Osteoblast (primary cell): ENCODE results near the gene JMJD1C. TPM values are rescaled to one million over a fixed set of nuclear protein-coding genes. Genes with fewer than 3 reads are reported as not detected.

Source experiments
- DNase-seq: peaks from one replicate; pipeline ENCODE4 v3.0.0; 2011; ENCODE audit warnings: low spot score, mixed read lengths; ENCODE audit not compliant: insufficient read length; ENCODE audit errors: missing footprints
- H2AFZ ChIP-seq: 2 replicates; pipeline ENCODE4 v1.6.0; 2011; ENCODE audit warnings: mild to moderate bottlenecking, low read length
- H3K27ac ChIP-seq: 2 replicates; pipeline ENCODE4 v1.5.1; 2011; ENCODE audit warnings: mild to moderate bottlenecking, low read depth, low read length, moderate library complexity
- H3K27me3 ChIP-seq: 2 replicates; pipeline ENCODE4 v1.6.0; 2012; ENCODE audit warnings: mild to moderate bottlenecking, control low read depth, inconsistent platforms, low read length, moderate library complexity; ENCODE audit not compliant: insufficient read depth
- H3K36me3 ChIP-seq: 2 replicates; pipeline ENCODE4 v1.5.1; 2011; ENCODE audit warnings: mild to moderate bottlenecking, low read length, control low read depth, moderate library complexity; ENCODE audit not compliant: insufficient read depth
- H3K4me1 ChIP-seq: 2 replicates; pipeline ENCODE4 v1.5.1; 2011; ENCODE audit warnings: mild to moderate bottlenecking, low read length, control low read depth, moderate library complexity; ENCODE audit not compliant: insufficient read depth
- H3K4me2 ChIP-seq: 2 replicates; pipeline ENCODE4 v1.6.0; 2011; ENCODE audit warnings: mild to moderate bottlenecking, low read length; ENCODE audit not compliant: insufficient read depth
- H3K4me3 ChIP-seq: fragments of 200-600 bp; sonication (generic); 3 replicates; pipeline ENCODE4 v1.5.1; 2012; ENCODE audit warnings: mild to moderate bottlenecking, low read length, inconsistent platforms; ENCODE audit not compliant: insufficient read depth
- H3K79me2 ChIP-seq: 2 replicates; pipeline ENCODE4 v1.6.0; 2012; ENCODE audit warnings: mild to moderate bottlenecking, low read length, control low read depth, inconsistent platforms; ENCODE audit not compliant: insufficient read depth
- H3K9me3 ChIP-seq: 2 replicates; pipeline ENCODE4 v1.5.1; 2011; ENCODE audit warnings: low read depth, low read length, control low read depth
- H4K20me1 ChIP-seq: 2 replicates; pipeline ENCODE4 v1.6.0; 2012; ENCODE audit warnings: mild to moderate bottlenecking, low read length, control low read depth; ENCODE audit not compliant: insufficient read depth
- total RNA-seq: library from RNA; depleted of rRNA; stranded (reverse); fragments of >200 nt; gene quantifications from 2 replicates; pipeline ENCODE4 v1.2.3, GENCODE V29; 2012
- TF ChIP-seq, protein P1 (sequence below): IDR thresholded peaks from 2 replicates; pipeline ENCODE4 v1.5.1; 2011; ENCODE audit warnings: mild to moderate bottlenecking, low read depth, low read length, moderate library complexity; ENCODE audit errors: extremely low read depth

The JMJD1C gene
- total RNA-seq, 1 donor: 92.6 TPM

DNA sequence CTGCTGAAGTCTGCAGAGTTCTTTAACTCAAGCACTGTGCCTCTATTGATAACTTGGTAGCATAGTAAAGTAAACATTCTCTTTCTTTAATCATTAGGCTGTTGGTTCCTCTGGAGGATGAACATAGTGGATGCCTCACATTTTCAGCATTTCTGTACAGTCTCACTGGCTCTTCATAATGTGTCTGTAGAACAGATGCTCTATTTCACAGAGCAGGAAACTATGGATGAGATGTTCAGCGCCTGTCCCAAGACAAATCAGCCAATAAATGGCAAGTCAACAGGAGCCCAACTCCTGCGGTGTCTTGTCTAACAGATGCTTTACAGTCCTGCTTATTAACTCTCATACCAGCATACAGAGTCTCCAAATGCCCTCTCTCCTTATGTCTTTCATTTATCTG, 296.2 kb downstream of the JMJD1C start:
- H3K27ac ChIP-seq: no peak overlapping the region
- no peaks in the 10 kb centered on the region for H3K27me3 ChIP-seq
- H4K20me1 ChIP-seq: peaks cover 5% of the 10 kb centered on the region
- TF ChIP-seq, protein P1, sequence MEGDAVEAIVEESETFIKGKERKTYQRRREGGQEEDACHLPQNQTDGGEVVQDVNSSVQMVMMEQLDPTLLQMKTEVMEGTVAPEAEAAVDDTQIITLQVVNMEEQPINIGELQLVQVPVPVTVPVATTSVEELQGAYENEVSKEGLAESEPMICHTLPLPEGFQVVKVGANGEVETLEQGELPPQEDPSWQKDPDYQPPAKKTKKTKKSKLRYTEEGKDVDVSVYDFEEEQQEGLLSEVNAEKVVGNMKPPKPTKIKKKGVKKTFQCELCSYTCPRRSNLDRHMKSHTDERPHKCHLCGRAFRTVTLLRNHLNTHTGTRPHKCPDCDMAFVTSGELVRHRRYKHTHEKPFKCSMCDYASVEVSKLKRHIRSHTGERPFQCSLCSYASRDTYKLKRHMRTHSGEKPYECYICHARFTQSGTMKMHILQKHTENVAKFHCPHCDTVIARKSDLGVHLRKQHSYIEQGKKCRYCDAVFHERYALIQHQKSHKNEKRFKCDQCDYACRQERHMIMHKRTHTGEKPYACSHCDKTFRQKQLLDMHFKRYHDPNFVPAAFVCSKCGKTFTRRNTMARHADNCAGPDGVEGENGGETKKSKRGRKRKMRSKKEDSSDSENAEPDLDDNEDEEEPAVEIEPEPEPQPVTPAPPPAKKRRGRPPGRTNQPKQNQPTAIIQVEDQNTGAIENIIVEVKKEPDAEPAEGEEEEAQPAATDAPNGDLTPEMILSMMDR: no peak
- H3K9me3 ChIP-seq: no peaks in the 10 kb centered on the region
- no peak overlapping the region for H3K4me3 ChIP-seq
- H3K4me2 ChIP-seq: no peak overlapping the region
- peaks cover 4% of the 10 kb centered on the region for H3K79me2 ChIP-seq
- no peak overlapping the region for H2AFZ ChIP-seq
- H3K4me1 ChIP-seq: no peaks in the 10 kb centered on the region
- peaks cover 38% of the 10 kb centered on the region for H3K36me3 ChIP-seq
- no peak for DNase-seq

DNA sequence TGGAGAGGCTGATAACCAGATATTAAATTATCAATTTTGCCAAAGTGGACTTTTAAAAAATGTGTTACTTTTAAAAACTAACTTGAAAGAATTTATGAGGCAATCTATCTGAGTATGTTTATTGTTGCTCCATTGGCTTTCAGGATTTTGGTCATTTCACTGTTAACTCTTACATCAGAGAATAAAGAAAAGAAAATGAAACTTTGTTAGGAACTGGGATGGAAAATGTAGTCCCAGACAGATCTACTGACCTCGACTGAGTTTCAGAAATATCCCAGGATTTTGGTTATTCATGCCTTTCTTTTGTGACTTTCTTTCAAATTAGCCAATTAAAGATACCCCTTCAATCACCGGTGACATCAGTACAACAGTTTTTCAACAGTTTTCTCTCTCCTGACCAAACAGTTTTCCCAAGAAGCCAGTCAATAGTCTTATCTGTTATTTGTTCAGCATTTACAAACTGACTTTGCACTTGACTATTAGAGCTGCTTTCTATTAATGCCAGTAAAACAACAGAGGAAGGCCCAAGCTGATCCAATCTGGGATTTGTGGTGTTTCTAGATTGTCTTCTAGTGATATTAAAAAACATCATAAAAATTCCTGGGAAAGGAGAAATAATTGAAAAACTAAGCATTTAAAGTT, 296.8 kb downstream of the JMJD1C start:
- Histone ChIP-seq H3K27me3 (no peaks in the 10 kb centered on the region), H3K36me3 (peaks cover 42% of the 10 kb centered on the region), H3K4me3 (no peak overlapping the region), H3K79me2 (peaks cover 4% of the 10 kb centered on the region), H3K4me1 (no peaks in the 10 kb centered on the region), H2AFZ (no peak overlapping the region), H3K27ac (peak overlapping the region; percentile 17), H3K9me3 (no peaks in the 10 kb centered on the region), H4K20me1 (peaks cover 5% of the 10 kb centered on the region), H3K4me2 (no peak overlapping the region)
- TF ChIP-seq, protein P1: no peak
- DNase-seq: no peak

DNA sequence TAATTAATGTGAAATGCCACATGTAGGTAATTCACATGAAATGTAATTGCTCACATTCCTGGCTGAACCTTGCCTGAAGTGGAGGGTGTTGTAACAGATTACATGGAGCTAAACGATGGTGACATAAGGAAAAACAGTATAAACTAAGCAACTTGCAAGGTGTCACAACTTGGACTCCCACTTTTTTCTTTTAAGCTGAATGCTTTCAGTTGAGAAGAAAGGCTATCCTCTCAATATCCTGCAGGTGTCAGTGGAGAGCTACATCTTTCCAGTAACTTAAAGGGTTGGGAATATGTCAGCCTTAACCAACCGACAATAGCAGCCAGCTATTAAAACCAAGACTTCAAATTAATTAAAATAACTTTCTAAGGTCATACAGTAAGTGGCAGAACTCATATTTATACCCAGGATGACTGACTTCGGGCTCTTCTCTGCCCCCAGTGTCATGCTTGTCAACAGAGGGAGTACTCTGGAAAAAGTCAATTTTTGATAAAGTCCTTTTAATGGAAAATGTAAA, 299.0 kb downstream of the JMJD1C start:
- TF ChIP-seq, protein P1: peak; percentile 81
- H3K27me3 ChIP-seq: no peaks in the 10 kb centered on the region
- DNase-seq: no peak

DNA sequence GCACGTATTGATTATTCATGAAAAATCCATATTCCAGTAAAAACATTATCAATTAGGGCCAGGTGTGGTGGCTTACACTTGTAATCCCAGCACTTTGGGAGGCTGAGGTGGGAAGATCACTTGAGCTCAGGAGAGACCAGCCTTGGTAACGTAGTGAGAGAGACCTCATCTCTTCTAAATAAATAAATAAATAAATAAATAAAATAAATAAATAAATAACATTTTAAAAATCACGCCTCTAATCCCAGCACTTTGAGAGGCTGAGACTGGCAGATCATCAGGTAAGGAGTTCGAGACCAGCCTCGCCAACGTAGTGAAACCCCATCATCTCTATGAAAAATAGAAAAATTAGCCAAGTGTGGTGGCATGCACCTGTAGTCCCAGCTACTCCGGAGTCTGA, 300.5 kb downstream of the JMJD1C start:
- no peaks in the 10 kb centered on the region for H3K9me3 ChIP-seq
- no peak for DNase-seq
- H2AFZ ChIP-seq: no peak overlapping the region
- H3K36me3 ChIP-seq: peaks cover 27% of the 10 kb centered on the region
- TF ChIP-seq, protein P1: no peak
- no peak overlapping the region for H3K4me3 ChIP-seq
- H3K79me2 ChIP-seq: no peaks in the 10 kb centered on the region
- peaks cover 5% of the 10 kb centered on the region for H4K20me1 ChIP-seq
- no peak overlapping the region for H3K4me2 ChIP-seq
- no peak overlapping the region for H3K27ac ChIP-seq
- H3K4me1 ChIP-seq: no peaks in the 10 kb centered on the region
- no peaks in the 10 kb centered on the region for H3K27me3 ChIP-seq

More for the DNA sequence above, 299.0 kb downstream of the JMJD1C start:
- Histone ChIP-seq H3K4me3 (no peak overlapping the region), H3K4me2 (no peak overlapping the region), H2AFZ (no peak overlapping the region), H3K27ac (no peak overlapping the region), H3K4me1 (no peaks in the 10 kb centered on the region), H3K36me3 (peaks cover 35% of the 10 kb centered on the region), H3K79me2 (no peaks in the 10 kb centered on the region), H3K9me3 (no peaks in the 10 kb centered on the region), H4K20me1 (peaks cover 5% of the 10 kb centered on the region)
